Tibial nerve (tissue), 3 donors: Measurements from ENCODE around the gene CEP104.

Experiments used
- POLR2A ChIP-seq, 2 donors: fragments of 450-650 bp; IDR thresholded peaks; one replicate each; pipeline ENCODE4 v1.6.1; 2017; ENCODE audit warnings: antibody characterized with exemption in 2 of 2, mild to moderate bottlenecking in 2 of 2, moderate library complexity in 2 of 2
- TF ChIP-seq, protein P1 (sequence below), 5 experiments: fragments of 200-600 bp in 3 of 5; fragments of 450-650 bp in 2 of 5; sonication (generic) in 3 of 5; IDR thresholded peaks; one replicate each; pipeline ENCODE4 v1.5.1; 2016 to 2019; ENCODE audit warnings: antibody characterized with exemption in 5 of 5, mild to moderate bottlenecking in 3 of 5, moderate library complexity in 2 of 5

DNA sequence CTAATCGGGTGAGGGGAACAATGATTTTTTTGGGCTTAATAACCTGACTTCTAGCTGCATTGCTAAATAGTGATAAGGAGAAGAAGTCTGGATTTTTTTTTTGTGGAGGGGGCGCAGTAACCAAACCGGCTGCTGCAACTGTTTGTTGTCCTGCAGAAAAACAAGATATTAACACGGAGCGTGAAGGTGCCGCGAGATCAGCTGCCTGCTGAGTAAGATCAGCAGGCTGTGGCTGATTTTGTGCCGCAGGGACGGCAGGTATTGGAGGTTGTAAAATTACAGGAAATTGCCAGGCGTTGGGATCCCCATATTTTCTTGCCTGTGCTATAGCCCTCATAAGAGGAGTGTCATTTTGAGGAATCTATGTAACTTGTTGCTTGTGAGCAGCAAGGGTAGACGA lies 52.0 kb downstream of the CEP104 start:
- TF ChIP-seq POLR2A (IDR thresholded peaks at IDR 0.05), result no peak
- TF ChIP-seq, protein P1, sequence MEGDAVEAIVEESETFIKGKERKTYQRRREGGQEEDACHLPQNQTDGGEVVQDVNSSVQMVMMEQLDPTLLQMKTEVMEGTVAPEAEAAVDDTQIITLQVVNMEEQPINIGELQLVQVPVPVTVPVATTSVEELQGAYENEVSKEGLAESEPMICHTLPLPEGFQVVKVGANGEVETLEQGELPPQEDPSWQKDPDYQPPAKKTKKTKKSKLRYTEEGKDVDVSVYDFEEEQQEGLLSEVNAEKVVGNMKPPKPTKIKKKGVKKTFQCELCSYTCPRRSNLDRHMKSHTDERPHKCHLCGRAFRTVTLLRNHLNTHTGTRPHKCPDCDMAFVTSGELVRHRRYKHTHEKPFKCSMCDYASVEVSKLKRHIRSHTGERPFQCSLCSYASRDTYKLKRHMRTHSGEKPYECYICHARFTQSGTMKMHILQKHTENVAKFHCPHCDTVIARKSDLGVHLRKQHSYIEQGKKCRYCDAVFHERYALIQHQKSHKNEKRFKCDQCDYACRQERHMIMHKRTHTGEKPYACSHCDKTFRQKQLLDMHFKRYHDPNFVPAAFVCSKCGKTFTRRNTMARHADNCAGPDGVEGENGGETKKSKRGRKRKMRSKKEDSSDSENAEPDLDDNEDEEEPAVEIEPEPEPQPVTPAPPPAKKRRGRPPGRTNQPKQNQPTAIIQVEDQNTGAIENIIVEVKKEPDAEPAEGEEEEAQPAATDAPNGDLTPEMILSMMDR (IDR thresholded peaks at IDR 0.05), result no peak
